PC-9 (cell line): Measurements from ENCODE around the gene DOCK11. TPM values are rescaled to one million over a fixed set of nuclear protein-coding genes. Genes with fewer than 3 reads are reported as not detected.

Experiments used
- Bru-seq: library from RNA; stranded (reverse); fragments of 400-500 nt; gene quantifications from one replicate; lab custom pipeline; 2021; lab: Mats Ljungman, UMichigan
- BruChase-seq, 2 experiments: library from RNA; stranded (reverse); fragments of 400-500 nt; gene quantifications; one replicate each; lab custom pipeline; 2021; lab: Mats Ljungman, UMichigan
- BruUV-seq: library from RNA; stranded (reverse); fragments of 400-500 nt; replicated peaks from 2 replicates; lab custom pipeline; 2021; lab: Mats Ljungman, UMichigan
- CTCF ChIA-PET: fragments of 300-600 bp; sonication (Branson Sonifier 250); formaldehyde crosslinking; loops from one replicate; lab custom pipeline; 2022; ENCODE audit warnings: antibody characterized with exemption; lab: Charles Lee
- POLR2A ChIA-PET: fragments of 300-600 bp; sonication (Branson Sonifier 250); formaldehyde crosslinking; loops from one replicate; lab custom pipeline; 2022; ENCODE audit warnings: antibody characterized with exemption; ENCODE audit not compliant: unreplicated experiment; lab: Charles Lee
- DNase-seq, 2 experiments: peaks; one replicate each; pipeline versions ENCODE4 v3.0.0 to v3.0.0-alpha.2; 2015 to 2022; ENCODE audit warnings: mixed read lengths in 1 of 2
- H2AFZ ChIP-seq: fragments of 200-600 bp; sonication (generic); 2 replicates; pipeline ENCODE4 v1.8.1; 2017; ENCODE audit warnings: antibody characterized with exemption
- H3F3A ChIP-seq: fragments of 200-600 bp; sonication (generic); 2 replicates; pipeline ENCODE4 v1.8.1; 2017; ENCODE audit warnings: antibody characterized with exemption, mild to moderate bottlenecking, low read depth; ENCODE audit not compliant: insufficient read depth
- H3K27ac ChIP-seq: fragments of 200-600 bp; sonication (generic); 2 replicates; pipeline ENCODE4 v1.6.1; 2016; ENCODE audit warnings: mixed run types
- H3K27me3 ChIP-seq: fragments of 200-600 bp; sonication (generic); 2 replicates; pipeline ENCODE4 v1.6.1; 2016; ENCODE audit warnings: low read depth, mixed run types; ENCODE audit not compliant: insufficient read depth
- H3K36me3 ChIP-seq: fragments of 200-600 bp; sonication (generic); 2 replicates; pipeline ENCODE4 v1.6.1; 2016; ENCODE audit warnings: low read depth, mixed run types
- H3K4me1 ChIP-seq: fragments of 200-600 bp; sonication (generic); replicated peaks from 2 replicates; pipeline ENCODE4 v1.6.1; 2016; ENCODE audit warnings: mixed run types; ENCODE audit not compliant: insufficient read depth
- H3K4me2 ChIP-seq: fragments of 200-600 bp; sonication (generic); 2 replicates; pipeline ENCODE4 v1.6.1; 2017; ENCODE audit warnings: mixed run types
- H3K4me3 ChIP-seq: fragments of 200-600 bp; sonication (generic); 2 replicates; pipeline ENCODE4 v1.6.1; 2016; ENCODE audit warnings: mixed run types
- H3K79me2 ChIP-seq: fragments of 200-600 bp; sonication (generic); 2 replicates; pipeline ENCODE4 v1.6.1; 2017; ENCODE audit warnings: low read depth, mixed run types
- H3K9me2 ChIP-seq: fragments of 200-600 bp; sonication (generic); 2 replicates; pipeline ENCODE4 v1.8.1; 2017; ENCODE audit warnings: mild to moderate bottlenecking; ENCODE audit not compliant: insufficient read depth
- H3K9me3 ChIP-seq: fragments of 200-600 bp; sonication (generic); 2 replicates; pipeline ENCODE4 v1.8.1; 2016; ENCODE audit warnings: low read depth; ENCODE audit not compliant: insufficient read depth
- H4K20me1 ChIP-seq: fragments of 200-600 bp; sonication (generic); 2 replicates; pipeline ENCODE4 v1.8.1; 2017; ENCODE audit not compliant: insufficient read depth
- EZH2 ChIP-seq: fragments of 200-600 bp; sonication (generic); IDR thresholded peaks from 2 replicates; pipeline ENCODE4 v1.8.0; 2017; ENCODE audit warnings: antibody characterized with exemption, low read depth
- intact Hi-C: fragments of 100-400 bp; cut with micrococcal nuclease; formaldehyde crosslinking; loops from one replicate; pipeline ENCODE4 v1.10.0; 2022; ENCODE audit not compliant: unreplicated experiment
- long read RNA-seq: library from polyadenylated mRNA; stranded (forward); transcript quantifications from one replicate; pipeline ENCODE4 v2.0.0, GENCODE V29; 2022
- total RNA-seq: library from RNA; stranded (reverse); gene quantifications from 2 replicates; pipeline ENCODE4 v1.2.3, GENCODE V29; 2021
- TF ChIP-seq, protein P1 (sequence below): fragments of 200-600 bp; sonication (generic); conservative IDR thresholded peaks from 2 replicates; pipeline ENCODE4 v1.6.1; 2017; ENCODE audit warnings: mixed run types, antibody characterized with exemption, mild to moderate bottlenecking, moderate library complexity

DOCK11 gene
- total RNA-seq (9.0 and 11.1 TPM in 2 replicates), Bru-seq, nascent RNA (percentile 48 among the genes with signal in this experiment), BruChase-seq, experiment 1, labeled RNA remaining after a 2-hour chase (percentile 52 among the genes with signal in this experiment), BruChase-seq, experiment 2, labeled RNA remaining after a 6-hour chase (percentile 47 among the genes with signal in this experiment)
- long read RNA-seq, full-length matches to known transcripts, result 1 of 4 reads
- long read RNA-seq, partial matches to known transcripts, result 2 of 4 reads
- long read RNA-seq, other reads (novel, unspliced or antisense), result 1 of 4 reads

DNA sequence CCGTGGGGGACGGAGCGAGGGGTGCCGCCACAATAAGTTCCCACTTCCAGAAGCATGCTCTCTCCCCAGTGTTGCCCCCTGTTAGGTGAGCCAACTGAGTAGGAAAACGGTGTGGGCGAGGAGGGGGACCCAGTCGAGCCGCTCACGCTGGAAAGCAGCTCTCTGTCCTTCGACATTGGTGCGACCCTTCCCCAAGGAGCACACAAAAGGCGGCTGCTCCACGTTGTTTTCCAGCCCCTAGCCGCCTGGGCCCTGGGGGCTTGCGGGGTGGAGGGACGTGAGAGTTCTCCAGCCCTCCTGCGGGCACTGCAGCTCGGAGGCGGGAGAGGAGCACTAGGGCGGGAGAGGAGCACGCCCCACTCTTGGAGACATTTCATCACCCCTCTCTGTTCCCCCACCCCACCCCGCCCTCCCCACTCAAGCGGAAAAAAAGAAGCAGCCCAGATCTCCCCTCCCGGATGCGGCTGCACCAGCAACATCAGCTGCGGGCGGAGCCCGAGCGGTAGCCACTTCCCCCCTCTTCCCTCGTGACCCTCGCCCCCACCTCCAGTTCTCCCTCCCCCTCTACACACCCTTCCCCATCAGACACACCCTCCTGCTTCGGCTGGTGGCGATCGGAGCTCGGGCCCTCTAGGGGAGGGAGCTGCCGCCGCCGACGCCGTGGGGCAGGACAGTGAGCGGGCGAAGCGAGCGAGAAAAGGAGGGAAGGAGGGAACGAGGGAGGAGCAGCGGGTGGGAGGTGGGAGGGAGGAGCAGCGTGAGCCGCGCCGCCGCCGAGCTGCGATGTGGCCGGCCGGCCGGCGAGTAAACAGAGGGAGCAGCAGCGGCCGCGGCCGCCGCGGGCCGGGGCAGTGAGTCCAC, at the start of gene DOCK11:
Gene DOCK11, plus strand, starts transcription at position 755 of the 861 bp plus-strand sequence. CDS start 157 bp downstream, outside the sequence.
- ChIA-PET POLR2A (interaction anchor here (0.6 kb wide), 1 partner anchor 19 kb away, joined by 11 read pairs; no protein-coding TSS in a partner anchor), CTCF (interaction anchor here (0.6 kb wide), 4 partner anchors 34 to 1399 kb away, joined by 3 to 10 read pairs (median 4); no protein-coding TSS in a partner anchor)

DNA sequence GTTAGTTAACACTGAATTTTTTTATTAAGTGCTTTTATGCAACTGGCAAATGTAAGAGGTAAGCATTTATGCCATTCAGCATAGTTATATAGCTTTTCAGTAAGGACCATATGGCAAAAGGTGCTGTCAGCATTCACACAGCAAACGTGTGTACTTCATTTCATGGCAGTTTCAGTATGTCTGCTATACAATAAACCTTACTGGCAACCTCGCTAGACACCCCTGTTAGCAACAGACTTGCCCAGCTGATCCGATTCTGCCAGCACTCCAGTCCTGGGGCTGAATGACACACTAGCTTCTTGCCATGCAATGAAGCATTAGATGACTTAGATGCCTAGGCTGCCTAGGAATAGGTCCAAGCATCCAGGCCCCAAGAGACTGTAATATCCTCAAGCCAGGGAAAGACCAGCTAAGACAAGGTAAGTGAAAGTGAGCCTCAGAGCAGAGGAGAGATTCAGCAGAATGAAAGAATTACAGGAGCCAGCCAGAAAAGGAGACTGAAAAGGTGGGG, 47.3 kb upstream of the DOCK11 start:
- no peak overlapping the region for H3K4me3 ChIP-seq
- 0 out of 2 replicates have a peak, but pooled peaks cover 5% of the 10 kb centered on the region for H3F3A ChIP-seq
- CTCF ChIA-PET, result interaction anchor here (0.5 kb wide), 1 partner anchor 8 kb away, joined by 3 read pairs; no protein-coding TSS in a partner anchor
- H3K79me2 ChIP-seq, result no peaks in the 10 kb centered on the region
- no peaks in the 10 kb centered on the region for H3K9me3 ChIP-seq
- intact Hi-C loops, result no loop called here
- H3K4me1 ChIP-seq, result no peaks in the 10 kb centered on the region
- H3K27me3 ChIP-seq, result no peaks in the 10 kb centered on the region
- H3K36me3 ChIP-seq, result peaks cover 1% of the 10 kb centered on the region; the same call in 1 of the 2 replicates
- H2AFZ ChIP-seq, result no peak overlapping the region
- TF ChIP-seq, protein P1, sequence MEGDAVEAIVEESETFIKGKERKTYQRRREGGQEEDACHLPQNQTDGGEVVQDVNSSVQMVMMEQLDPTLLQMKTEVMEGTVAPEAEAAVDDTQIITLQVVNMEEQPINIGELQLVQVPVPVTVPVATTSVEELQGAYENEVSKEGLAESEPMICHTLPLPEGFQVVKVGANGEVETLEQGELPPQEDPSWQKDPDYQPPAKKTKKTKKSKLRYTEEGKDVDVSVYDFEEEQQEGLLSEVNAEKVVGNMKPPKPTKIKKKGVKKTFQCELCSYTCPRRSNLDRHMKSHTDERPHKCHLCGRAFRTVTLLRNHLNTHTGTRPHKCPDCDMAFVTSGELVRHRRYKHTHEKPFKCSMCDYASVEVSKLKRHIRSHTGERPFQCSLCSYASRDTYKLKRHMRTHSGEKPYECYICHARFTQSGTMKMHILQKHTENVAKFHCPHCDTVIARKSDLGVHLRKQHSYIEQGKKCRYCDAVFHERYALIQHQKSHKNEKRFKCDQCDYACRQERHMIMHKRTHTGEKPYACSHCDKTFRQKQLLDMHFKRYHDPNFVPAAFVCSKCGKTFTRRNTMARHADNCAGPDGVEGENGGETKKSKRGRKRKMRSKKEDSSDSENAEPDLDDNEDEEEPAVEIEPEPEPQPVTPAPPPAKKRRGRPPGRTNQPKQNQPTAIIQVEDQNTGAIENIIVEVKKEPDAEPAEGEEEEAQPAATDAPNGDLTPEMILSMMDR, result no peak
- no peak for TF ChIP-seq EZH2
- POLR2A ChIA-PET, result no interaction called here
- BruUV-seq, result no TSS peak
- H3K27ac ChIP-seq, result no peak overlapping the region
- H3K9me2 ChIP-seq, result no peaks in the 10 kb centered on the region
- no peak overlapping the region for H3K4me2 ChIP-seq
- no peaks in the 10 kb centered on the region for H4K20me1 ChIP-seq
- no peak for DNase-seq

More for the DNA sequence above, at the start of gene DOCK11:
- no TSS peak for BruUV-seq
- peak within 1 kb of the TSS; percentile 76 for H3K4me3 ChIP-seq
- H3K9me3 ChIP-seq, result no peaks in the 10 kb centered on the region
- TF ChIP-seq, protein P1, result no peak
- no peak for TF ChIP-seq EZH2
- H2AFZ ChIP-seq, result peak within 1 kb of the TSS; percentile 96
- no peak within 1 kb of the TSS for H3K27ac ChIP-seq
- no peaks in the 10 kb centered on the region for H3K9me2 ChIP-seq
- peaks cover 14% of the 10 kb centered on the region for H3K4me1 ChIP-seq
- no peaks in the 10 kb centered on the region for H3K79me2 ChIP-seq
- no peaks in the 10 kb centered on the region for H3K27me3 ChIP-seq
- H4K20me1 ChIP-seq, result no peaks in the 10 kb centered on the region
- H3F3A ChIP-seq, result 0 out of 2 replicates have a peak, but pooled peaks cover 7% of the 10 kb centered on the region
- peak within 1 kb of the TSS; percentile 90 for H3K4me2 ChIP-seq
- intact Hi-C loops, result loop anchor here (5.0 kb wide), 1 partner anchor 42 kb away; no protein-coding TSS in a partner anchor
- H3K36me3 ChIP-seq, result no peaks in the 10 kb centered on the region
- DNase-seq, result peak; percentile 52 to 80

DNA sequence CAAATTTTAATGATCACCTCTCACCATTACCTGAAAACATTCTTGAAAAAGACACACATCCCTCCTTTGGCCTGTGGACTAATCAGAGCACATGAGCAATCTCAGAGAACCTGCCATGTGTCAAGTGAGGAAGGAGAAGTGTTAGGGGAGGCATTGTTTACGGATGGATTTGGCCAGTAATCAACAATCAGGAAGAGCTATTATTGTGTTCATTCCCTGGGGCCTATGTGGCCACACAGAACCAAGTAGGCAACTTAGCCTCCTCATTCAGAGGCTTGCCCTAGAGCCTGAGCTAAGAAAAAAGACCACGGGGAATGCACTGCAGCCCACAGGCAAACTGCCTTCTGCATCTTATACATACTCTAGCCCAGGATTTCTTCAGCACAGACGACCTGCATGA, 40.6 kb upstream of the DOCK11 start:
- Histone ChIP-seq H3K79me2 (no peaks in the 10 kb centered on the region), H4K20me1 (no peaks in the 10 kb centered on the region), H3K9me3 (no peaks in the 10 kb centered on the region), H3K4me1 (no peaks in the 10 kb centered on the region), H3K27me3 (no peaks in the 10 kb centered on the region), H3K27ac (no peak overlapping the region), H3K9me2 (no peaks in the 10 kb centered on the region), H3K4me3 (no peak overlapping the region), H3K4me2 (no peak overlapping the region), H3F3A (no peaks in the 10 kb centered on the region; the same call in 1 of the 2 replicates), H3K36me3 (no peaks in the 10 kb centered on the region), H2AFZ (no peak overlapping the region)
- no peak for DNase-seq
- no peak for TF ChIP-seq EZH2
- TF ChIP-seq, protein P1, result no peak
- ChIA-PET CTCF (interaction anchor here (0.6 kb wide), 1 partner anchor 98 kb away, joined by 4 read pairs; no protein-coding TSS in a partner anchor), POLR2A (no interaction called here)
- BruUV-seq, result no TSS peak
- intact Hi-C loops, result loop anchor here (5.0 to 10.0 kb wide), 3 partner anchors 90 to 610 kb away; no protein-coding TSS in a partner anchor
